Esophagus (tissue), 2 donors: Measurements from ENCODE around the gene DCAF5. TPM values are rescaled to one million over a fixed set of nuclear protein-coding genes. Genes with fewer than 3 reads are reported as not detected.

Source experiments
- H3K27ac ChIP-seq, 2 donors: one replicate each; pipeline ENCODE4 v1.5.1; 2013; ENCODE audit warnings: low read depth in 2 of 2, mild to moderate bottlenecking in 2 of 2, inconsistent platforms in 1 of 2, low read length in 1 of 2, moderate library complexity in 1 of 2
- H3K27me3 ChIP-seq, 2 donors: one replicate each; pipeline ENCODE4 v1.6.1; 2013; ENCODE audit warnings: low read length in 2 of 2, control low read depth in 1 of 2, mild to moderate bottlenecking in 1 of 2; ENCODE audit not compliant: insufficient read depth in 2 of 2, control insufficient read depth in 1 of 2
- H3K36me3 ChIP-seq, 2 donors: one replicate each; pipeline ENCODE4 v1.6.1; 2013; ENCODE audit warnings: low read length in 1 of 2; ENCODE audit not compliant: control insufficient read depth in 2 of 2, insufficient read depth in 2 of 2
- H3K4me1 ChIP-seq, 2 donors: one replicate each; pipeline ENCODE4 v1.6.1; 2013; ENCODE audit warnings: low read length in 1 of 2; ENCODE audit not compliant: control insufficient read depth in 2 of 2, insufficient read depth in 2 of 2
- H3K4me3 ChIP-seq, 2 donors: one replicate each; pipeline ENCODE4 v1.5.1; 2013; ENCODE audit warnings: low read length in 2 of 2, mild to moderate bottlenecking in 2 of 2, low read depth in 1 of 2, moderate library complexity in 1 of 2
- H3K9me3 ChIP-seq, 2 donors: one replicate each; pipeline ENCODE4 v1.6.1; 2013; ENCODE audit warnings: mild to moderate bottlenecking in 2 of 2, low read depth in 1 of 2, low read length in 1 of 2, moderate library complexity in 1 of 2; ENCODE audit not compliant: control insufficient read depth in 2 of 2, insufficient read depth in 1 of 2
- WGBS, 2 donors: extraction: QIAGEN DNeasy Blood & Tissue Kit; methylation state at CpG; one replicate each; pipeline ENCODE4 v1.1.7; 2013; 5-methylcytosine and 5-hydroxymethylcytosine counted together
- polyA plus RNA-seq, 2 donors: library from polyadenylated mRNA; stranded (reverse); fragments of 200-250 nt; gene quantifications; one replicate each; pipeline ENCODE4 v1.2.3, GENCODE V29; 2013
- donor health status: healthy with polysubstance abuse.
- donor health status: Bipolar disorder and iron deficiency.

The DCAF5 gene
- polyA plus RNA-seq, 2 donors: 21.8 to 26.9 TPM

DNA sequence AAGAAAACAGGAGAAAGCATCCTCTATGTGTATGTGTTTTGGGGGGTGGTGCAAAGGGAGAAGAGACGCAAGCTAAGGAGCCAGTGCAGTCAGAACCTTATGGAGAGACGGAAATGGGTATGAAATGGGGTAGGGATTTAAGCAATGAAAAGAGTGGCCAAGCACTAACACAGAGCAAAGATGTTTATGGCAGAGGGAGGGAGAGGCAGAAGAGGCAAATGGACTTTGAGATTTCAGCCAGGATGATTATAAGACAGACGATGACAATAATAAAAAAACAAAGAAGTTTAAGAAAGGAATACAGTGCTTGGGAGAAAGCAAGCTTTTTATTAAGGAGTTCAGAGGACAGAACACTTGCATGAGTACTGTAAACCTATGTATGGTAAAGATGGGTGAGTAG, 44.6 kb downstream of the DCAF5 start:
- peaks cover 2 to 7% of the 10 kb centered on the region in 2 donors for H3K36me3 ChIP-seq
- H3K4me3 ChIP-seq: no peak overlapping the region
- WGBS, 2 donors: 80 to 84% methylated on average over 3 of the region's 3 CpGs
- no peaks in the 10 kb centered on the region for H3K27me3 ChIP-seq
- H3K27ac ChIP-seq: no peak overlapping the region
- no peaks in the 10 kb centered on the region for H3K4me1 ChIP-seq
- H3K9me3 ChIP-seq: no peaks in the 10 kb centered on the region

DNA sequence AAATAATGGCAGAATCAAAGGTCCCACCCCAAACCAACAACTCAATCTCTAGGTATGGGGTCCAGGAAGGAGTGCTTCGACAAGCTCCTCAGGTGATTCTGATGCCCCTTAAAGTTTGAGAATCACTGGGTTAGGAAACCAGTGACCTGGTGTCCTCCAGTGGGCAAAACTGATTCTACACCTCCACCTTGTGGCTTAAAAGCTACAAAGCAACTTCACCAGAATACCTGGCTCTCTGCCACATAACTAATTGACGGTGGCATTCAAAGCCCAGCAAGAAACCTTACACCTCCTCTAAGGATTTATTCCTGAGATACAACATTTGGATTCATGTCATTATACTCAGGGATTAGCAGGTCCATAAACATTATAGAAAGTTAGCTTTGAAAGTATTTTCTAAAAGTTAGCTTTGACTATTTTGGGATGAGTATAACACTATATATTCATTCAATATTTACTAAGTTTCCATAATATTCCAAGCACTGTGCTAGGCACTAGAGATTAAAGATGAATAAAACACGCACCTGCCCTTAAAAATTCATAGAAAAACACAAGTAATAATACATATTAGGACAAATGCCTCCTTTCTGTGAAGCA, 45.4 kb downstream of the DCAF5 start:
- no peak overlapping the region for H3K4me3 ChIP-seq
- H3K27me3 ChIP-seq: no peaks in the 10 kb centered on the region
- no peak overlapping the region for H3K27ac ChIP-seq
- H3K36me3 ChIP-seq: peaks cover 2 to 7% of the 10 kb centered on the region in 2 donors
- H3K9me3 ChIP-seq: no peaks in the 10 kb centered on the region
- H3K4me1 ChIP-seq: no peaks in the 10 kb centered on the region
- 33 to 37% methylated on average over 3 of the region's 3 CpGs for WGBS, 2 donors

DNA sequence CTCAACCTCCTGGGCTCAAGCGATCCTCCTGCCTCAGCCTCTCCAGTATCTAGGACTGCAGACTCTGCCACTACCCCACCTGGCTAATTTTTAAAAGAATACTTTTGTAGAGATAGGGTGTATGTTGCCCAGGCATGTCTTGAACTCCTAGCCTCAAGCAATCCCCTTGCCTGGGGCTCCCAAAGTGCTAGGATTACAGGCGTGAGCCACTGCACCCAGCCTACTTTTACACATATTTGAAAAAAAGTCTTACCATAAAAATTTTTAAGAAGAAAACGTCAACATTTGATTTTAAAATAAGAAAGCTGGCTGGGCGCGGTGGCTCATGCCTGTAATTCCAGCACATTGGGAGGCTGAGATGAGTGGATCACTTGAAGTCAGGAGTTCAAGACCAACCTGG, 46.5 kb downstream of the DCAF5 start:
- Histone ChIP-seq H3K27me3 (no peaks in the 10 kb centered on the region), H3K9me3 (no peaks in the 10 kb centered on the region), H3K36me3 (peaks cover 2 to 7% of the 10 kb centered on the region in 2 donors), H3K4me1 (no peaks in the 10 kb centered on the region), H3K4me3 (no peak overlapping the region), H3K27ac (no peak overlapping the region)
- 91 to 94% methylated on average over 5 of the region's 5 CpGs for WGBS, 2 donors

DNA sequence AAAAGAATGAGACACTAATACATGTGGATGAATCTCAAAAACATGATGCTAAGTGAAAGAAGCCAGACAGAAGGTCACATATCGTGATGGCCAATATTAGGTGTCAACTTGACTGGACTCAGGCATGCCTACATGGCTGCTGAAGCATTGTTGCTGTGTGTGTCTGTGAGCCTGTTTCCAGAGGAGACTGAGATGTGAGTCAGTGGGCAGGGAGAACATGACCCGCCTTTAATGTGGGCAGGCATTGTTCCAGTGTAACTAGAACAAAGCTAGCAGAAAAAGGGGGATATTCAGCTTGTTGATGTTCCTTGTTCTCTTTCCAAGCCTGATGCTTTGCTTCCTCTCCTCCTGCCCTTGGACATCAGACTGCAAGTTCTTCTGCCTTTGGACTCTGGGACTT, 47.6 kb downstream of the DCAF5 start:
- Histone ChIP-seq H3K9me3 (no peaks in the 10 kb centered on the region), H3K4me3 (no peak overlapping the region), H3K36me3 (peaks cover 0 to 5% of the 10 kb centered on the region in 2 donors), H3K27ac (peak overlapping the region in 1 of 2 donors; percentile 13), H3K4me1 (no peaks in the 10 kb centered on the region), H3K27me3 (no peaks in the 10 kb centered on the region)
- 88 to 94% methylated on average over 2 of the region's 2 CpGs for WGBS, 2 donors

DNA sequence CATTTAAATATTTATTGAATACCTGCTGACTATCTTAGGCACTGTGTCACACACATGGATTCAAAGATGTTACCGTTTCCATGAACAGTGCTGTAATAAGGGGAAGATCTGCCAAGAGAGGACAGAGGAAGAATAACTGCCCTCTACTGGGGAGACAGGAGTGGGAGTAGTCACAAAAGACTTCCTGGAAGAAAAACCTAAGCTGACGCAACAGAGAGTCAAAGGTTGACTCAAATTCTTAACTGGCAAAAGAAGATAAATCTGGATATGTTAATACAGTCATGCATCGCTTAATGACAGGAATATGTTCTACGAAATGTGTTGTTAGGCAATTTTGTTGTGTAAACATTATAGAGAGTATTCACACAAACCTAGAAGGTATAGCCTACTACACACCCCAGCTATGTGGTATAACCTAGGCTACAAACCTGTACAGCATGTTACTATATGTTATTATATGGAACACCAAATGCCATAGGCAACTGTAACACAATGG, 51.5 kb downstream of the DCAF5 start:
- WGBS, 2 donors: 16 to 19% methylated on average over 4 of the region's 4 CpGs
- no peaks in the 10 kb centered on the region for H3K27me3 ChIP-seq
- no peaks in the 10 kb centered on the region for H3K4me1 ChIP-seq
- peaks cover 0 to 5% of the 10 kb centered on the region in 2 donors for H3K36me3 ChIP-seq
- H3K27ac ChIP-seq: no peak overlapping the region
- no peaks in the 10 kb centered on the region for H3K9me3 ChIP-seq
- no peak overlapping the region for H3K4me3 ChIP-seq

DNA sequence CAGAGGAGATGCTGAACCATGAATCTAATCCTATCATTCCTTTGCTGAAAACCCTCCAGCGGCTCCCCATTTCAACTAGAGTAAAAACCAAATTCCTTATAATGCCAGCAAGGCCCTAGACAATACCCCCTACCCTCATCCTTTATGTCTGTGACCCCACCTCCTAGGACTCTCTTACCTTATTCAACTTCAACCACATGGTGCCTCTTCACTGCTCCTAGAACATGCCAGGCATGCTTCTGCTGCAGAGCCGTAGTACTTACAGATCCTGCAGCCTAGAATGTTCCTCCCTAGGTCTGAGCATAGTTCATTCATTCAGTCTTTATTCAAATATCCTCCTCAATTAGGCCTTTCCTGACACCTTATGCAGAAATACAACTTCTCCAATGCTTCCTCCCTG, 54.9 kb downstream of the DCAF5 start:
- Histone ChIP-seq H3K4me1 (no peaks in the 10 kb centered on the region), H3K27ac (no peak overlapping the region), H3K27me3 (no peaks in the 10 kb centered on the region), H3K9me3 (no peaks in the 10 kb centered on the region), H3K4me3 (no peak overlapping the region), H3K36me3 (no peaks in the 10 kb centered on the region)
- 87 to 88% methylated on average over 2 of the region's 2 CpGs for WGBS, 2 donors

DNA sequence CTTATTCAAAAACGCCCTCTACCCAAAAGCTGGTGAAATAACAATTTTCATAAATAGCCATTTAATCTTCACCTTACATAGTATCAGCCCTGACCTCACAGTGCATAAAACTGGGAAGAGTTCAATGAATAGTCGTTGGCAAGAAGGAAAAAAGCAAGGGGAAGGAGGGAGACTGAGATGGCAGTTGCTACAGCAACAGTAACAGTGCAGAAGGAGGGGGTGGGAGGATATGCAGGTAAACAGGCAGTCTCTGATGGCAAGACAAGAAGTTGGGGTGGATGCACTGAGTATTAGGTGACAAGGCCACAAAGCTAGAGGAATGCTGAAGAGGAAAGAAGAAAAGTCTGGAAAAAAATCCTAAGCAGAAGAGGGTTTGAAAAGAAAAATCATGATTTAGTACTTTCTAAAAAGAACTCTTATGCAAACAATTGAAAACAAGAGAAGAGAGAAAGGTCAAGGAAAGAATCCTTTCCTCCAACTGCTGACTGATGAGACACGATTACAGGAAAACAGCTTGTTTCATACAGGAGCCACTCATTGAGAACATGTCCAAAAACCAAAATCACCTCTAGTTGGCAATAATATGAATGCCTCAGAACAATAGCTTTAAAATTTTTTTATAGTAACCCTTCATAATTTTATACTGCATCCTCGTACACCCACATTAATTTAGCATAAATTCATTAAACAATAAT, 56.0 kb downstream of the DCAF5 start:
- H3K36me3 ChIP-seq: no peaks in the 10 kb centered on the region
- no peaks in the 10 kb centered on the region for H3K27me3 ChIP-seq
- WGBS, 2 donors: 67 to 70% methylated on average over 4 of the region's 4 CpGs
- no peaks in the 10 kb centered on the region for H3K4me1 ChIP-seq
- H3K4me3 ChIP-seq: no peak overlapping the region
- peak overlapping the region in 1 of 2 donors; percentile 55 for H3K27ac ChIP-seq
- no peaks in the 10 kb centered on the region for H3K9me3 ChIP-seq

DNA sequence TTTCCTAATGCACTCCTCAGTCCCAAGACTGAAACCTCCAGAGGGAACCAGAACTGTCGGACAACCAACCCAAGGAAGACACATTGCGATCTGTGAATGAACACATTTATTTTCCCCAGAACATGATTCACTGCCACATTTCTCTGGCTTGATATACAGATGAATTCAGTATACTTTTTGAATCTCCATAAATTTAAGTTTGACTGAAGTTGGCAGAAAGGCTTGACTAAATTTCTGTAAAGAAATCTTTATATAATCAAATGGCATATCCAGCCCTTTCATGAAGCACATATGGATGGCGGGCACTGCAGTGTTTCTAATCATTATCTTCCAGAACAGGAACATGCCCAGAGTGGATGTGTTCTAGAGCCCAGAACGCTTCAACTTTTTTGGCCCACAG, 56.7 kb downstream of the DCAF5 start:
- WGBS, 2 donors: 91 to 92% methylated on average over 4 of the region's 4 CpGs
- Histone ChIP-seq H3K27ac (no peak overlapping the region), H3K4me1 (no peaks in the 10 kb centered on the region), H3K36me3 (peaks cover 0 to 6% of the 10 kb centered on the region in 2 donors), H3K4me3 (no peak overlapping the region), H3K9me3 (no peaks in the 10 kb centered on the region), H3K27me3 (no peaks in the 10 kb centered on the region)

DNA sequence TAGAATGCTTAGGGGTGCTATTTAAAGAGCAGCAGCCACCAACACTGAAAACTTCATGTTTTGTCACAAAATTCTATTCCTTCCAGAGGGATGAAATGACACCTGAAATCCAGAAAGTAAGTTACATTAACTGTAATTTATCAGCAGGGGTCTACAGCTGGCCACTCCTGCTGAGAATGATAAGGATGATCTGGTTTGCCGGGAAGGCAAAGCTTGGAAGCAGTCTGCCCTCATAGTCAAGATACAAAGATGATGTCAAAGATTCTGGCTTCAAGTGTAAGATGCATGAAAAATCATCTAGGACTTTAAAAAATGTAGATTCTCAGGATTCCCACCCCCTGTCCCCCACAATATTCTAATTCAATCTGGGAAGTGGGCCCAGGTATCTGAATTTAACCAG, 58.4 kb downstream of the DCAF5 start:
- Histone ChIP-seq H3K4me1 (no peaks in the 10 kb centered on the region), H3K36me3 (peaks cover 7 to 8% of the 10 kb centered on the region in 2 donors), H3K27ac (no peak overlapping the region), H3K9me3 (no peaks in the 10 kb centered on the region), H3K4me3 (no peak overlapping the region), H3K27me3 (no peaks in the 10 kb centered on the region)
- WGBS, 2 donors: 90 to 93% methylated on average over 1 of the region's 1 CpG
